ENCODE results near the gene CLIC5. TPM values are rescaled to one million over a fixed set of nuclear protein-coding genes. Genes with fewer than 3 reads are reported as not detected.

The CLIC5 gene
- total RNA-seq, 3 donors from 2014 or later, result 3.4 to 5.4 (median 4.9) TPM

GRCh38 chr6:45946887-45947286 lies 68.8 kb downstream of the CLIC5 start:
- Histone ChIP-seq H3K4me3 (no peak overlapping the region), H3K4me1 (no peaks in the 10 kb centered on the region), H3K36me3 (no peaks in the 10 kb centered on the region), H3K9me3 (no peaks in the 10 kb centered on the region), H3K27me3 (no peaks in the 10 kb centered on the region), H3K27ac (no peak overlapping the region)
- no peak for DNase-seq (ENCODE audit: low spot score in 2 of 2)
- intact Hi-C loops (cut with DNase I; ENCODE audit: low total_unique reads), result no loop called here
- TF ChIP-seq POLR2A (IDR thresholded peaks at IDR 0.05) (no peak), POLR2AphosphoS5 (IDR thresholded peaks at IDR 0.05) (no peak)
- TF ChIP-seq, protein P1, sequence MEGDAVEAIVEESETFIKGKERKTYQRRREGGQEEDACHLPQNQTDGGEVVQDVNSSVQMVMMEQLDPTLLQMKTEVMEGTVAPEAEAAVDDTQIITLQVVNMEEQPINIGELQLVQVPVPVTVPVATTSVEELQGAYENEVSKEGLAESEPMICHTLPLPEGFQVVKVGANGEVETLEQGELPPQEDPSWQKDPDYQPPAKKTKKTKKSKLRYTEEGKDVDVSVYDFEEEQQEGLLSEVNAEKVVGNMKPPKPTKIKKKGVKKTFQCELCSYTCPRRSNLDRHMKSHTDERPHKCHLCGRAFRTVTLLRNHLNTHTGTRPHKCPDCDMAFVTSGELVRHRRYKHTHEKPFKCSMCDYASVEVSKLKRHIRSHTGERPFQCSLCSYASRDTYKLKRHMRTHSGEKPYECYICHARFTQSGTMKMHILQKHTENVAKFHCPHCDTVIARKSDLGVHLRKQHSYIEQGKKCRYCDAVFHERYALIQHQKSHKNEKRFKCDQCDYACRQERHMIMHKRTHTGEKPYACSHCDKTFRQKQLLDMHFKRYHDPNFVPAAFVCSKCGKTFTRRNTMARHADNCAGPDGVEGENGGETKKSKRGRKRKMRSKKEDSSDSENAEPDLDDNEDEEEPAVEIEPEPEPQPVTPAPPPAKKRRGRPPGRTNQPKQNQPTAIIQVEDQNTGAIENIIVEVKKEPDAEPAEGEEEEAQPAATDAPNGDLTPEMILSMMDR (IDR thresholded peaks at IDR 0.05), result no peak

GRCh38 chr6:45946352-45946751 lies 69.3 kb downstream of the CLIC5 start:
- Histone ChIP-seq H3K27ac (peak overlapping the region in 1 of 2 donors; percentile 21), H3K4me3 (no peak overlapping the region), H3K9me3 (no peaks in the 10 kb centered on the region), H3K36me3 (no peaks in the 10 kb centered on the region), H3K27me3 (no peaks in the 10 kb centered on the region), H3K4me1 (no peaks in the 10 kb centered on the region)
- TF ChIP-seq POLR2A (IDR thresholded peaks at IDR 0.05), result no peak
- TF ChIP-seq, protein P1 (IDR thresholded peaks at IDR 0.05), result no peak
- TF ChIP-seq POLR2AphosphoS5 (IDR thresholded peaks at IDR 0.05), result no peak
- intact Hi-C loops (cut with DNase I; ENCODE audit: low total_unique reads), result no loop called here
- no peak for DNase-seq (ENCODE audit: low spot score in 2 of 2)

DNA sequence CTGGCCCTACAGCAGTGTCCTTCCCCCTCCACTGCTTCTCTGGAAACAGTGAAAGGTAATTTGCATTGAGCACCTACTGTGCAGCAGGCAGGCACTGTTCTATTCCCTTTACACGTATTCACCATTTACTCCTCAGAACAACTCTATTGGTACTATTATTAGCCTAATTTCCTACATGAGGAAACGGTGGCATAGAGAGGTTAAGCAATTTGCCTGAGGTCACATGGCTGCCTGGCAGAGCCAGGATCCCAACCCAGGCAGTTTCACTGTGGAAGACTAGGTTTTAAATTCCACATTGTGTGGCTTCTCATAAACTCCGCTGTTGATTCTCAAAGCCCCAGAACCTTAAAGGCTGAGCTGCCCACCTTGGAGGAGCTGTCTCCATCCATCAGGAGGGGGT lies 72.7 kb downstream of the CLIC5 start:
- Histone ChIP-seq H3K36me3 (no peaks in the 10 kb centered on the region), H3K4me1 (no peaks in the 10 kb centered on the region), H3K9me3 (no peaks in the 10 kb centered on the region), H3K4me3 (no peak overlapping the region), H3K27ac (no peak overlapping the region), H3K27me3 (no peaks in the 10 kb centered on the region)
- intact Hi-C loops (cut with DNase I; ENCODE audit: low total_unique reads), result no loop called here
- TF ChIP-seq, protein P1 (IDR thresholded peaks at IDR 0.05), result no peak
- TF ChIP-seq POLR2AphosphoS5 (IDR thresholded peaks at IDR 0.05) (no peak), POLR2A (IDR thresholded peaks at IDR 0.05) (no peak)
- DNase-seq (ENCODE audit: low spot score in 2 of 2), result no peak

DNA sequence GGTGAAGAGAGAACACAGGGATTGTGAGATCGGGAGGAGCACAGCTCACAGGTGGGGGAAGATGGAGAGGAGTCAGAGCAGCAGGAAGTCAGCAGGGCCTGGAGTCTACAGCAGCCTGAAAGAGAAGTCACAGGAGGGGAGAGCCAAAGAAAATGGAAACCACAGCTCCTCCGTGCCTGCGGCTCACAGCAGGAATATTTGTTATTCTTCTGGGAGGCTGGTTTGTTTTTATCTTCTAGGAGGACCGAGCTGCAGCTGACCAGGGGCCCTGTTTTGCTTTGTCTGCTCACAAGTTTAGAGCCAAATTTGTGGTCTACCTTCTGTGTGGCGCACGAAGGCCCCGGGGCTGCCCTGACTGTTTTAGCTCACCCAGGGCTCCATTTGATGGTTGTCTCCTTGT lies 81.8 kb downstream of the CLIC5 start:
- Histone ChIP-seq H3K36me3 (no peaks in the 10 kb centered on the region), H3K9me3 (no peaks in the 10 kb centered on the region), H3K27ac (no peak overlapping the region), H3K27me3 (no peaks in the 10 kb centered on the region), H3K4me1 (no peaks in the 10 kb centered on the region), H3K4me3 (no peak overlapping the region)
- intact Hi-C loops (cut with DNase I; ENCODE audit: low total_unique reads), result no loop called here
- DNase-seq (ENCODE audit: low spot score in 2 of 2), result no peak
- TF ChIP-seq POLR2AphosphoS5 (IDR thresholded peaks at IDR 0.05) (no peak), POLR2A (IDR thresholded peaks at IDR 0.05) (no peak)
- TF ChIP-seq, protein P1 (IDR thresholded peaks at IDR 0.05), result no peak

DNA sequence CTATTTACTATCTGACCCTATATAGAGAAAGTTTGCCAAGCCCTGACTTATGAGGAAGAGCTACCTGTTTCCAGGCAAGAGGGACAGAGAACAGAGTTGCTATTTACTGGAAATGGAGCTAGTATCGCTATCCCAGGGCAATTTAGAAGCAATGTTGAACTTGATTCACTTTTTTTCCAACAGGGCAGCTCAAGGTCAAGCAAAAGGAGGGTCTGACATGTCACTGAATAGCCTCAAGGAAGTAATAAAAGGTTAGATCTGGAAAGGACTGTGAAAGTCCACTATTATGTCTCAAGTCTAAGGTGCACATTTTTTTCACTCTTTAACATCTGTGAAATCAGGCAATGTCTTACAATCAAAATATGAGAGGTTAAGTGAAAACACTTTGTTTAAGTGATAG lies 84.4 kb downstream of the CLIC5 start:
- no peaks in the 10 kb centered on the region for H3K27me3 ChIP-seq
- H3K9me3 ChIP-seq, result no peaks in the 10 kb centered on the region
- DNase-seq (ENCODE audit: low spot score in 2 of 2), result no peak
- no peak overlapping the region for H3K27ac ChIP-seq
- no peak overlapping the region for H3K4me3 ChIP-seq
- intact Hi-C loops (cut with DNase I; ENCODE audit: low total_unique reads), result no loop called here
- no peaks in the 10 kb centered on the region for H3K36me3 ChIP-seq
- H3K4me1 ChIP-seq, result no peaks in the 10 kb centered on the region
- no peak for TF ChIP-seq POLR2A (IDR thresholded peaks at IDR 0.05)
- TF ChIP-seq, protein P1 (IDR thresholded peaks at IDR 0.05), result no peak
- no peak for TF ChIP-seq POLR2AphosphoS5 (IDR thresholded peaks at IDR 0.05)
